GM23248 (cell line): ENCODE data around the gene CD46.

ENCODE experiments used
- EZH2 ChIP-seq: fragments of 200-600 bp; sonication (generic); IDR thresholded peaks from 2 replicates; pipeline ENCODE4 v1.6.1; 2018; ENCODE audit warnings: antibody characterized with exemption, mild to moderate bottlenecking; ENCODE audit not compliant: insufficient read depth, poor library complexity, severe bottlenecking
- EZH2phosphoT487 ChIP-seq: fragments of 200-600 bp; sonication (generic); IDR thresholded peaks from 2 replicates; pipeline ENCODE4 v1.6.1; 2018; ENCODE audit warnings: antibody characterized with exemption, moderate library complexity, mild to moderate bottlenecking, low read depth; ENCODE audit not compliant: insufficient read depth

GRCh38 chr1:207754974-207755700 is 3.3 kb downstream of the CD46 start:
- TF ChIP-seq EZH2: no peak
- no peak for TF ChIP-seq EZH2phosphoT487
